HepG2 (cell line): ENCODE measurements around the gene TMEM219. TPM values are rescaled to one million over a fixed set of nuclear protein-coding genes. Genes with fewer than 3 reads are reported as not detected.

Experiments used
- ATAC-seq: fragments of 200-7000 bp; cut with Tn5 transposase; 3 replicates; pipeline ENCODE4 v1.9.1; 2020; ENCODE audit warnings: mild to moderate bottlenecking, moderate library complexity
- BruUV-seq: library from RNA; stranded (reverse); fragments of 400-500 nt; replicated peaks from 2 replicates; lab custom pipeline; 2021; lab: Mats Ljungman, UMichigan
- CTCF ChIA-PET: fragments of 300-600 bp; formaldehyde crosslinking; extraction: SDS; loops from one replicate; lab custom pipeline; 2021; ENCODE audit warnings: low total read pairs, inconsistent platforms, low intra/inter-chr PET ratio; lab: Yijun Ruan, JAX
- POLR2A ChIA-PET: fragments of 350-600 bp; sonication (Branson Sonifier 250); formaldehyde crosslinking; loops from one replicate; lab custom pipeline; 2020; ENCODE audit warnings: antibody characterized with exemption, inconsistent platforms; lab: Yijun Ruan, JAX
- DNase-seq: peaks from one replicate; pipeline ENCODE4 v3.0.0-alpha.2; 2015; ENCODE audit warnings: low spot score
- FAIRE-seq: peaks from 3 replicates; lab custom pipeline; 2011; peaks lifted over from hg19 to GRCh38; lab: Jason Lieb, UNC
- H2AFZ ChIP-seq: one replicate; pipeline ENCODE4 v1.6.1; 2011; ENCODE audit warnings: low read length, inconsistent platforms
- H3K27ac ChIP-seq: fragments of 300-600 bp; 3 replicates; pipeline ENCODE4 v1.8.0; 2011; ENCODE audit warnings: mixed run types, mild to moderate bottlenecking, mixed read lengths, low read length, inconsistent platforms; ENCODE audit not compliant: insufficient read depth; ENCODE audit errors: extremely low read length
- H3K27me3 ChIP-seq, 2 experiments: fragments of 200-600 bp in 1 of 2; 2 replicates in 1 of 2; 3 replicates in 1 of 2; pipeline versions ENCODE4 v1.6.0 to v1.8.0; 2011; ENCODE audit warnings: low read length in 2 of 2, mild to moderate bottlenecking in 2 of 2, moderate library complexity in 2 of 2, inconsistent platforms in 1 of 2; ENCODE audit not compliant: insufficient read depth in 2 of 2, control insufficient read depth in 1 of 2
- H3K36me3 ChIP-seq, 2 experiments: fragments of 200-600 bp in 1 of 2; replicated peaks in 1 of 2; 2 replicates in 1 of 2; 3 replicates in 1 of 2; pipeline versions ENCODE4 v1.5.1 to v1.8.0; 2011; ENCODE audit warnings: low read length in 2 of 2, inconsistent platforms in 1 of 2; ENCODE audit not compliant: insufficient read depth in 2 of 2, control insufficient read depth in 1 of 2
- H3K4me1 ChIP-seq: 2 replicates; pipeline ENCODE4 v1.5.1; 2012; ENCODE audit warnings: low read length, inconsistent platforms; ENCODE audit not compliant: insufficient read depth
- H3K4me2 ChIP-seq: 2 replicates; pipeline ENCODE4 v1.6.0; 2011; ENCODE audit warnings: low read depth, low read length, inconsistent platforms
- H3K4me3 ChIP-seq, 3 experiments: fragments of 200-600 bp in 1 of 3; sonication (generic), shearing (Covaris generic) in 1 of 3; replicated peaks in 1 of 3; 2 replicates each; pipeline ENCODE4 v1.5.1; 2011 to 2016; ENCODE audit warnings: low read length in 3 of 3, inconsistent platforms in 2 of 3, low read depth in 2 of 3, mild to moderate bottlenecking in 2 of 3, control low read depth in 1 of 3, mixed read lengths in 1 of 3; ENCODE audit not compliant: insufficient read depth in 1 of 3
- H3K79me2 ChIP-seq: one replicate; pipeline ENCODE4 v1.6.1; 2011; ENCODE audit warnings: low read length, inconsistent platforms; ENCODE audit not compliant: insufficient read depth
- H3K9ac ChIP-seq: 2 replicates; pipeline ENCODE4 v1.6.0; 2011; ENCODE audit warnings: mild to moderate bottlenecking, low read depth, low read length, inconsistent platforms; ENCODE audit not compliant: insufficient read depth
- H3K9me3 ChIP-seq: 2 replicates; pipeline ENCODE4 v1.5.1; 2012; ENCODE audit warnings: mild to moderate bottlenecking, low read length
- H4K20me1 ChIP-seq: 2 replicates; pipeline ENCODE4 v1.6.0; 2011; ENCODE audit warnings: inconsistent platforms, mild to moderate bottlenecking, low read length, moderate library complexity; ENCODE audit not compliant: insufficient read depth
- BCL3 ChIP-seq: sonication (generic); formaldehyde crosslinking; IDR thresholded peaks from 2 replicates; pipeline ENCODE4 v1.5.1; 2020; ENCODE audit warnings: mild to moderate bottlenecking, missing genetic modification reagents, moderate library complexity
- BHLHE40 ChIP-seq: IDR thresholded peaks from 2 replicates; pipeline ENCODE4 v1.6.1; 2011; ENCODE audit warnings: low read length, improper control_type of control experiment
- CREM ChIP-seq, 2 experiments: sonication (generic) in 1 of 2; formaldehyde crosslinking in 1 of 2; IDR thresholded peaks; 2 replicates each; pipeline versions ENCODE4 v1.4.0 to v1.6.1; 2016 to 2020; ENCODE audit warnings: antibody characterized with exemption in 1 of 2, mild to moderate bottlenecking in 1 of 2, missing genetic modification reagents in 1 of 2
- DBP ChIP-seq: sonication (generic); formaldehyde crosslinking; IDR thresholded peaks from 2 replicates; pipeline ENCODE4 v1.4.0; 2020; ENCODE audit warnings: missing genetic modification reagents; ENCODE audit errors: not compliant biosample characterization
- HNRNPL ChIP-seq: fragments of 200-400 bp; formaldehyde crosslinking; IDR thresholded peaks from 2 replicates; pipeline ENCODE4 v1.6.1; 2017; ENCODE audit warnings: mild to moderate bottlenecking, low read depth, low read length
- KDM2A ChIP-seq: sonication (generic); formaldehyde crosslinking; IDR thresholded peaks from 2 replicates; pipeline ENCODE4 v1.4.0; 2020; ENCODE audit warnings: low read depth, missing genetic modification reagents, borderline replicate concordance
- MLX ChIP-seq: IDR thresholded peaks from 2 replicates; pipeline ENCODE4 v1.6.1; 2016
- NR1H2 ChIP-seq: sonication (generic); formaldehyde crosslinking; IDR thresholded peaks from 2 replicates; pipeline ENCODE4 v1.8.1; 2022; ENCODE audit warnings: low read depth, missing genetic modification reagents, borderline replicate concordance
- SOX5 ChIP-seq: IDR thresholded peaks from 2 replicates; pipeline ENCODE4 v1.6.1; 2016; ENCODE audit warnings: borderline replicate concordance
- SRSF4 ChIP-seq: fragments of 200-400 bp; formaldehyde crosslinking; IDR thresholded peaks from one replicate; pipeline ENCODE4 v1.6.1; 2018; ENCODE audit warnings: mild to moderate bottlenecking, low read depth, low read length, moderate library complexity; ENCODE audit not compliant: poor library complexity, severe bottlenecking
- U2AF1 ChIP-seq: fragments of 200-400 bp; formaldehyde crosslinking; optimal IDR thresholded peaks from 2 replicates; pipeline ENCODE3; 2017; ENCODE audit warnings: mild to moderate bottlenecking, low read depth, low read length
- ZFYVE20 ChIP-seq: sonication (generic); formaldehyde crosslinking; IDR thresholded peaks from 2 replicates; pipeline ENCODE4 v1.8.0; 2023; ENCODE audit warnings: low read depth, mild to moderate bottlenecking, moderate library complexity, missing genetic modification reagents, borderline replicate concordance
- ZNF18 ChIP-seq: sonication (generic); formaldehyde crosslinking; IDR thresholded peaks from 2 replicates; pipeline ENCODE4 v1.8.0; 2022; ENCODE audit warnings: mild to moderate bottlenecking, missing genetic modification reagents; ENCODE audit not compliant: insufficient replicate concordance
- ZNF234 ChIP-seq: sonication (generic); formaldehyde crosslinking; conservative IDR thresholded peaks from 2 replicates; pipeline ENCODE4 v1.5.1; 2020; ENCODE audit warnings: mild to moderate bottlenecking, missing genetic modification reagents
- ZNF446 ChIP-seq: sonication (generic); formaldehyde crosslinking; IDR thresholded peaks from 2 replicates; pipeline ENCODE4 v1.5.0; 2020; ENCODE audit warnings: mild to moderate bottlenecking, missing genetic modification reagents
- ZNF879 ChIP-seq: sonication (generic); formaldehyde crosslinking; IDR thresholded peaks from 2 replicates; pipeline ENCODE4 v1.8.1; 2023; ENCODE audit warnings: missing genetic modification reagents
- WGBS: methylation state at CpG from one replicate; pipeline ENCODE4 v1.1.6; 2017; ENCODE audit warnings: low lambda C conversion rate; 5-methylcytosine and 5-hydroxymethylcytosine counted together
- in situ Hi-C: cut with HindIII; loops from 2 replicates; pipeline ENCODE4 v1.10.0; 2017; ENCODE audit warnings: low pct_unique_long_range_greater_than_20kb; ENCODE audit not compliant: extremely low pct_ligation_motif_present
- intact Hi-C: fragments of 100-400 bp; cut with micrococcal nuclease; formaldehyde crosslinking; loops from one replicate; pipeline ENCODE4 v1.10.0; 2022; ENCODE audit not compliant: unreplicated experiment
- polyA plus RNA-seq, 8 experiments: library from polyadenylated mRNA; depleted of rRNA in 3 of 8; stranded (reverse) in 7 of 8; unstranded in 1 of 8; fragments of >200 nt; fragmentation: Illumina TruSeq in 4 of 8; extraction: Trizol in 4 of 8; gene quantifications; 2 replicates each; pipeline versions ENCODE4 v1.2.1 to v1.2.3, GENCODE V29; 2011 to 2016; ENCODE audit warnings: low read depth in 4 of 8, missing spikeins in 1 of 8, mixed read lengths in 1 of 8; ENCODE audit not compliant: insufficient read depth in 1 of 8
- total RNA-seq, 5 experiments: library from RNA; depleted of rRNA; stranded (reverse); fragments of >200 nt; fragmentation: Illumina TruSeq; extraction: Trizol; gene quantifications; 2 replicates each; pipeline ENCODE4 v1.2.3, GENCODE V29; 2016; ENCODE audit warnings: low read depth in 1 of 5

TMEM219 gene
- total and polyA plus RNA-seq, 2 of the 13 experiments (the other 11 are each of a cell fraction or from before 2014, with no cell fraction given), result 105 to 115 TPM

- Histone ChIP-seq H3K4me3 (no peak overlapping the region), H3K79me2 (peaks cover 13% of the 10 kb centered on the region), H4K20me1 (no peaks in the 10 kb centered on the region), H3K27ac (no peak overlapping the region), H3K9ac (no peak overlapping the region), H3K36me3 (peaks cover 3 to 37% of the 10 kb centered on the region in 2 experiments; a peak in 3 of 5 replicates), H3K4me2 (no peak overlapping the region), H2AFZ (no peak overlapping the region), H3K27me3 (no peaks in the 10 kb centered on the region), H3K9me3 (no peaks in the 10 kb centered on the region), H3K4me1 (peaks cover 25% of the 10 kb centered on the region)
- ChIA-PET CTCF (no interaction called here), POLR2A (no interaction called here)
- no TSS peak for BruUV-seq
- no peak for FAIRE-seq
- DNase-seq, result no peak
- intact Hi-C loops, result no loop called here
- TF ChIP-seq CREM (IDR thresholded peaks at IDR 0.05) (no peak), CREM (CRISPR knock-in tag; IDR thresholded peaks at IDR 0.05) (no peak), ZNF234 (no peak), MLX (CRISPR knock-in tag) (no peak), HNRNPL (no peak), ZNF879 (CRISPR knock-in tag) (no peak), KDM2A (CRISPR knock-in tag) (no peak), ZNF18 (CRISPR knock-in tag) (no peak), BCL3 (CRISPR knock-in tag) (no peak), ZFYVE20 (CRISPR knock-in tag) (no peak), SRSF4 (no peak), SOX5 (no peak), DBP (CRISPR knock-in tag) (no peak), U2AF1 (no peak), NR1H2 (CRISPR knock-in tag) (no peak), BHLHE40 (no peak), ZNF446 (no peak)
- in situ Hi-C loops, result no loop called here
- WGBS, result 96% methylated on average over 2 of the region's 2 CpGs
- ATAC-seq, result no peak
Observed at GRCh38 chr16:29922326-29922725, 39.6 kb upstream of the TMEM219 start.
